Measurements from ENCODE around the gene IL20. TPM values are rescaled to one million over a fixed set of nuclear protein-coding genes. Genes with fewer than 3 reads are reported as not detected.

IL20 gene
- total RNA-seq, 1 donor from 2014 or later, result 0.53 TPM

DNA sequence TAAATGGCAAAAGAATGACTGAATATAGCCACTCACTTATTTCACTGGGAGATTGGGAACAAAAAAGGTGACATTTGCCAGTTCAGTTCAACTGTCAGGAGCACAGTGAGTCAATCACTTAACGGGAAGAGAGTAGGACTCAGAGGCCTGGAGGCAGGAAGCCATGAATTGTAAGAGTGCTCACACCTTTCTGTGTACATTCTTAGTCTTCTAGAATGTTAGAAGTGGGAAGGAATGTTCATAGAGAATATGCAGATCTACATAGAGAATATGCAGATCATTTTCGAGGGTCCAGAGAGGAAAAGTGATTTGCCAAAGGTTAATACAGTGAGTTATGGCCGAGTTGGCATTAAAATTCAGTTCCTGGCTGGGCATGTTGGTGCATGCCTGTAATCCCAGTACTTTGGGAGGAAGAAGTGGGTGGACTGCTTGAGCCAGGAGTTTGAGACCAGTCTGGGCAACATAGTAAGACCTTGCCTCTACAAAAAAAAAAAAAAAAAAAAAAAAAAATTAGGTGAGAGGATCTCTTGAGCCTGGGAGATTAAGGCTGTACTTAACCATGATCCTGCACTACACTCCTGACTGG, 8.3 kb downstream of the IL20 start:
- FAIRE-seq (peak; percentile 55), DNase-seq (ENCODE audit: low read depth) (peak; percentile 89)
- Histone ChIP-seq H3K27me3 (ENCODE audit: control insufficient read depth, insufficient read depth, low read length) (no peaks in the 10 kb centered on the region), H3K36me3 (ENCODE audit: control insufficient read depth, insufficient read depth, low read length) (no peaks in the 10 kb centered on the region), H3K4me3 (ENCODE audit: low read depth, low read length) (no peak overlapping the region)
- TF ChIP-seq, protein P1, sequence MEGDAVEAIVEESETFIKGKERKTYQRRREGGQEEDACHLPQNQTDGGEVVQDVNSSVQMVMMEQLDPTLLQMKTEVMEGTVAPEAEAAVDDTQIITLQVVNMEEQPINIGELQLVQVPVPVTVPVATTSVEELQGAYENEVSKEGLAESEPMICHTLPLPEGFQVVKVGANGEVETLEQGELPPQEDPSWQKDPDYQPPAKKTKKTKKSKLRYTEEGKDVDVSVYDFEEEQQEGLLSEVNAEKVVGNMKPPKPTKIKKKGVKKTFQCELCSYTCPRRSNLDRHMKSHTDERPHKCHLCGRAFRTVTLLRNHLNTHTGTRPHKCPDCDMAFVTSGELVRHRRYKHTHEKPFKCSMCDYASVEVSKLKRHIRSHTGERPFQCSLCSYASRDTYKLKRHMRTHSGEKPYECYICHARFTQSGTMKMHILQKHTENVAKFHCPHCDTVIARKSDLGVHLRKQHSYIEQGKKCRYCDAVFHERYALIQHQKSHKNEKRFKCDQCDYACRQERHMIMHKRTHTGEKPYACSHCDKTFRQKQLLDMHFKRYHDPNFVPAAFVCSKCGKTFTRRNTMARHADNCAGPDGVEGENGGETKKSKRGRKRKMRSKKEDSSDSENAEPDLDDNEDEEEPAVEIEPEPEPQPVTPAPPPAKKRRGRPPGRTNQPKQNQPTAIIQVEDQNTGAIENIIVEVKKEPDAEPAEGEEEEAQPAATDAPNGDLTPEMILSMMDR (IDR thresholded peaks at IDR 0.05; ENCODE audit: insufficient read depth, low read length, severe bottlenecking), result no peak

DNA sequence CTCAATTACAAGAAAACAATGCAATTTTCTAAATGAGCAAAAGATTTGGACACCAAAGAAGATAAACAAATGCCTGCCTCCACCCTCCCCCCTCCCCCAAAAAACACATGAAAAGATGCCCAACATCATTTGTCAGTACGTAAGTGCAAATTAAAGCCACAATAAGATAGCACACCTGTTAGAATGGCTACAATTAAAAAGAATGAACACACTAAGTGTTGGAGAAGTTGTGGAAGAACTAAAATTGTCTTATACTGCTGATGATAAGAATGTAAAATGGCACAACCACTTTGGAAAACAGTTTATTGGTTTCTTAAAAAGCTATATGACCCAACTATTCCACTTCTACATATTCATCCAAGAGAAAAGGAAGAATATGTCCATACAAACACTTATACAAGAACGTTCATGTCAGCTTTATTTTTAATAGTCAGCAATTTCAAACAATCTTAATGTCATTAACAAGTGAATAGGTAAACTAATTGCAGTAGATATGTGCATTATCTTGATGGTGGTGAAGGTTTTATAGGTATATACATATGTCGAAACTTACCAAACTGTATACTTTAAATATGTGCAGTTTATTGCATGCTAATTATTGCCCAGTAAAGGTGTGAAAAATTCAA, 10.4 kb downstream of the IL20 start:
- Histone ChIP-seq H3K27me3 (ENCODE audit: control insufficient read depth, insufficient read depth, low read length) (no peaks in the 10 kb centered on the region), H3K36me3 (ENCODE audit: control insufficient read depth, insufficient read depth, low read length) (no peaks in the 10 kb centered on the region), H3K4me3 (ENCODE audit: low read depth, low read length) (no peak overlapping the region)
- TF ChIP-seq, protein P1 (IDR thresholded peaks at IDR 0.05; ENCODE audit: insufficient read depth, low read length, severe bottlenecking), result no peak
- DNase-seq (ENCODE audit: low read depth) (no peak), FAIRE-seq (no peak)

DNA sequence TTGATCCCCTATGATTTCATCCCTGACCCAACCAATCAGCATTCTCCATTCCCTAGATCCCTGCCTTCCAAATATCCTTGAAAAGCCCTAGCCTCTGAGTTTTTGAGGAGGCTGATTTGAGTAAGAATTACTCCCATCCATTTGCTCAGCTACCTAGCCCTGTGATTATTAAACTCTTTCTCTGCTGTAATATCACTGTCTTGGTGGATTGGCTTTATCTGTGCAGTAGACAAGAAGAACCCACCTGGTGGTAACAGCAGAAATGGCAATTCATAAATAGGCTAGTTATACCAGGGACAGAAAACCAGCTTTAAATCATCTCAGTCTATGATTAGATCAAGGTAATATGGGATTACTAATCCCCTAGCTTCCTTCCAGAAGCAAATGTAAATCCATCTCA, 13.0 kb downstream of the IL20 start:
- no peak for DNase-seq (ENCODE audit: low read depth)
- Histone ChIP-seq H3K27me3 (ENCODE audit: control insufficient read depth, insufficient read depth, low read length) (no peaks in the 10 kb centered on the region), H3K4me3 (ENCODE audit: low read depth, low read length) (no peak overlapping the region), H3K36me3 (ENCODE audit: control insufficient read depth, insufficient read depth, low read length) (no peaks in the 10 kb centered on the region)
- no peak for FAIRE-seq
- TF ChIP-seq, protein P1 (IDR thresholded peaks at IDR 0.05; ENCODE audit: insufficient read depth, low read length, severe bottlenecking), result no peak

DNA sequence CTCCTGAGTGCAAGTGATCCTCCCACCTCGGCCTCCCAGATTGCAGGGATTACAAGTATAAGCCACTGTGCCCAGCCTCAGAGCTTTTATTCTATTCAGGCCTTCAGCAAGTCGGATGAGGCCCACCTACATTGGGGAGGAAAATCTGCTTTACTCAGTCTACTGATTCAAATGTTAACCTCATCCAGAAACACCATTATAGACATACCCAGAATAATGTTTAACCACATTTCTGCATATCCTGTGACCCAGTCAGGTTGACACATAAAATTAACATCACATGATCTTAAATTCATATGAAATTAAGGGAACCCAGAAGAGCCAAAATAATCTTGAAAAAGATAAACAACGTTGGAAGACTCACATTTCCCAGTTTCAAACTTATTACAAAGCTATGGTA, 14.9 kb downstream of the IL20 start:
- DNase-seq (ENCODE audit: low read depth), result no peak
- TF ChIP-seq, protein P1 (IDR thresholded peaks at IDR 0.05; ENCODE audit: insufficient read depth, low read length, severe bottlenecking), result no peak
- FAIRE-seq, result no peak
- no peaks in the 10 kb centered on the region for H3K27me3 ChIP-seq (ENCODE audit: control insufficient read depth, insufficient read depth, low read length)
- H3K36me3 ChIP-seq (ENCODE audit: control insufficient read depth, insufficient read depth, low read length), result no peaks in the 10 kb centered on the region
- no peak overlapping the region for H3K4me3 ChIP-seq (ENCODE audit: low read depth, low read length)

- no peaks in the 10 kb centered on the region for H3K27me3 ChIP-seq (ENCODE audit: control insufficient read depth, insufficient read depth, low read length)
- DNase-seq (ENCODE audit: low read depth) (no peak), FAIRE-seq (no peak)
- H3K4me3 ChIP-seq (ENCODE audit: low read depth, low read length), result no peak overlapping the region
- no peaks in the 10 kb centered on the region for H3K36me3 ChIP-seq (ENCODE audit: control insufficient read depth, insufficient read depth, low read length)
- TF ChIP-seq, protein P1 (IDR thresholded peaks at IDR 0.05; ENCODE audit: insufficient read depth, low read length, severe bottlenecking), result no peak
Measured at GRCh38 chr1:206882555-206882954, 17.1 kb downstream of the IL20 start.

DNA sequence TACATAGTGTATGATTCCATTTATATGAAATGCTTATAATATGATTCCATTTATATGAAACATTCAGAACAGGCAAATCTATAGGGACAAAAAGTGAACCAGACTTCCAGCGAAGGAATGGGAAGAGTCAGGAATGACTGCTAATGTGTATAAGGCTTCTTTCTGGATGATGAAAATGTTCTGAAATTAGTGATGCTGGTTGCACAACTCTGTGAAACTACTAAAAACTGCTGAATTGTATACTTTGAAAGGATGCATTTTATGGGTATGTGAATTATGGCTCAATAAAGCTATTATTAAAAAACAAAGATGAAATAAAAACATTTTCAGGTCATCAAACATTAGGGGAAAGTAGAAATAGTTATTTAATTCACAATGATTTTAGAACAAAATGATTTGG, 17.7 kb downstream of the IL20 start:
- TF ChIP-seq, protein P1 (IDR thresholded peaks at IDR 0.05; ENCODE audit: insufficient read depth, low read length, severe bottlenecking), result no peak
- Histone ChIP-seq H3K36me3 (ENCODE audit: control insufficient read depth, insufficient read depth, low read length) (no peaks in the 10 kb centered on the region), H3K4me3 (ENCODE audit: low read depth, low read length) (no peak overlapping the region), H3K27me3 (ENCODE audit: control insufficient read depth, insufficient read depth, low read length) (no peaks in the 10 kb centered on the region)
- no peak for FAIRE-seq
- DNase-seq (ENCODE audit: low read depth), result no peak
